HepG2 (cell line): ENCODE data around the gene C2. TPM values are rescaled to one million over a fixed set of nuclear protein-coding genes. Genes with fewer than 3 reads are reported as not detected.

Experiments
- CSRNP1 ChIP-seq: sonication (generic); formaldehyde crosslinking; IDR thresholded peaks from 2 replicates; pipeline ENCODE4 v1.8.1; 2023; ENCODE audit warnings: mild to moderate bottlenecking, missing genetic modification reagents
- ETS1 ChIP-seq: sonication (generic); formaldehyde crosslinking; IDR thresholded peaks from 2 replicates; pipeline ENCODE4 v1.4.0; 2020; ENCODE audit warnings: missing genetic modification reagents
- GTF3A ChIP-seq: sonication (generic); formaldehyde crosslinking; conservative IDR thresholded peaks from 2 replicates; pipeline ENCODE4 v1.4.0; 2020; ENCODE audit warnings: mild to moderate bottlenecking, missing genetic modification reagents
- HIVEP1 ChIP-seq: sonication (generic); formaldehyde crosslinking; IDR thresholded peaks from 2 replicates; pipeline ENCODE4 v1.4.0; 2020; ENCODE audit warnings: mild to moderate bottlenecking, missing genetic modification reagents
- HMGXB3 ChIP-seq: sonication (generic); formaldehyde crosslinking; IDR thresholded peaks from 2 replicates; pipeline ENCODE4 v1.4.0; 2020; ENCODE audit warnings: missing genetic modification reagents, borderline replicate concordance
- IRF9 ChIP-seq: sonication (generic); formaldehyde crosslinking; IDR thresholded peaks from 2 replicates; pipeline ENCODE4 v1.8.0; 2022; ENCODE audit warnings: missing genetic modification reagents, mild to moderate bottlenecking, borderline replicate concordance
- MBNL3 ChIP-seq: fragments of 250-450 bp; sonication (Bioruptor Pico); conservative IDR thresholded peaks from 2 replicates; pipeline ENCODE4 v1.8.0; 2022; ENCODE audit warnings: mild to moderate bottlenecking, inconsistent platforms
- MEF2D ChIP-seq: sonication (generic); formaldehyde crosslinking; IDR thresholded peaks from 2 replicates; pipeline ENCODE4 v1.5.1; 2020; ENCODE audit warnings: mild to moderate bottlenecking, missing genetic modification reagents
- PAF1 ChIP-seq: IDR thresholded peaks from 2 replicates; pipeline ENCODE4 v1.6.1; 2016; ENCODE audit warnings: missing genetic modification reagents, missing compliant biosample characterization
- POLR2A ChIP-seq, 2 experiments: IDR thresholded peaks; 2 replicates each; pipeline ENCODE4 v1.6.1; 2011; ENCODE audit warnings: low read depth in 2 of 2, low read length in 2 of 2, mild to moderate bottlenecking in 1 of 2, moderate library complexity in 1 of 2; ENCODE audit not compliant: insufficient read depth in 1 of 2
- ZFP41 ChIP-seq: sonication (generic); formaldehyde crosslinking; IDR thresholded peaks from 2 replicates; pipeline ENCODE4 v1.4.0; 2020; ENCODE audit warnings: mild to moderate bottlenecking, missing genetic modification reagents, borderline replicate concordance
- ZFYVE20 ChIP-seq: sonication (generic); formaldehyde crosslinking; IDR thresholded peaks from 2 replicates; pipeline ENCODE4 v1.8.0; 2023; ENCODE audit warnings: low read depth, mild to moderate bottlenecking, moderate library complexity, missing genetic modification reagents, borderline replicate concordance
- ZHX1 ChIP-seq: sonication (generic); formaldehyde crosslinking; IDR thresholded peaks from 2 replicates; pipeline ENCODE4 v1.8.1; 2022; ENCODE audit warnings: low read depth, mild to moderate bottlenecking, missing genetic modification reagents
- ZNF382 ChIP-seq: sonication (generic); formaldehyde crosslinking; IDR thresholded peaks from 2 replicates; pipeline ENCODE4 v1.5.0; 2020; ENCODE audit warnings: missing genetic modification reagents, mild to moderate bottlenecking, borderline replicate concordance
- ZNF383 ChIP-seq: sonication (generic); formaldehyde crosslinking; IDR thresholded peaks from 2 replicates; pipeline ENCODE4 v1.4.0; 2020; ENCODE audit warnings: missing genetic modification reagents, mild to moderate bottlenecking, borderline replicate concordance
- ZNF724P ChIP-seq: sonication (generic); formaldehyde crosslinking; IDR thresholded peaks from 2 replicates; pipeline ENCODE4 v1.8.0; 2022; ENCODE audit warnings: missing genetic modification reagents, borderline replicate concordance
- ZNF891 ChIP-seq: sonication (generic); formaldehyde crosslinking; IDR thresholded peaks from 2 replicates; pipeline ENCODE4 v1.5.0; 2020; ENCODE audit warnings: mild to moderate bottlenecking, missing genetic modification reagents
- ZSCAN31 ChIP-seq: sonication (generic); formaldehyde crosslinking; IDR thresholded peaks from 2 replicates; pipeline ENCODE4 v1.5.0; 2020; ENCODE audit warnings: low read depth, mild to moderate bottlenecking, missing genetic modification reagents
- polyA plus RNA-seq, 8 experiments: library from polyadenylated mRNA; depleted of rRNA in 3 of 8; stranded (reverse) in 7 of 8; unstranded in 1 of 8; fragments of >200 nt; fragmentation: Illumina TruSeq in 4 of 8; extraction: Trizol in 4 of 8; gene quantifications; 2 replicates each; pipeline versions ENCODE4 v1.2.1 to v1.2.3, GENCODE V29; 2011 to 2016; ENCODE audit warnings: low read depth in 4 of 8, missing spikeins in 1 of 8, mixed read lengths in 1 of 8; ENCODE audit not compliant: insufficient read depth in 1 of 8
- total RNA-seq, 5 experiments: library from RNA; depleted of rRNA; stranded (reverse); fragments of >200 nt; fragmentation: Illumina TruSeq; extraction: Trizol; gene quantifications; 2 replicates each; pipeline ENCODE4 v1.2.3, GENCODE V29; 2016; ENCODE audit warnings: low read depth in 1 of 5

Gene C2
- total and polyA plus RNA-seq, 2 of the 13 experiments (the other 11 are each of a cell fraction or from before 2014, with no cell fraction given): 165 to 307 TPM

- TF ChIP-seq ZFP41 (CRISPR knock-in tag) (no peak), MEF2D (CRISPR knock-in tag) (no peak), PAF1 (CRISPR knock-in tag) (peak; percentile 72), ZHX1 (CRISPR knock-in tag) (no peak), ZNF891 (CRISPR knock-in tag) (peak; percentile 34; the same call in 1 of the 2 replicates), GTF3A (CRISPR knock-in tag) (no peak), IRF9 (no peak), ZSCAN31 (no peak), POLR2A (IDR thresholded peaks at IDR 0.05; ENCODE audit: insufficient read depth in 1 of 2, low read depth in 2 of 2, low read length in 2 of 2) (peak in 1 of 2 experiments; percentile 26; a peak in 1 of 4 replicates), ETS1 (CRISPR knock-in tag) (no peak), HIVEP1 (CRISPR knock-in tag) (no peak), HMGXB3 (no peak), ZNF382 (CRISPR knock-in tag) (no peak), ZNF724P (CRISPR knock-in tag) (no peak), CSRNP1 (CRISPR knock-in tag) (no peak), ZFYVE20 (0 out of 2 replicates have a peak, but pooled peaks have one; percentile 53), ZNF383 (CRISPR knock-in tag) (no peak), MBNL3 (no peak)
Measured at GRCh38 chr6:31949926-31950548, 22.5 kb downstream of the C2 start (continued).
